GM21367 (cell line): ENCODE measurements around the gene SLC14A1.

ENCODE experiments used
- ATAC-seq: cut with Tn5 transposase; IDR thresholded peaks from one replicate; pipeline ENCODE4 v1.9.1; 2021; ENCODE audit not compliant: unreplicated experiment

SLC14A1 gene

DNA sequence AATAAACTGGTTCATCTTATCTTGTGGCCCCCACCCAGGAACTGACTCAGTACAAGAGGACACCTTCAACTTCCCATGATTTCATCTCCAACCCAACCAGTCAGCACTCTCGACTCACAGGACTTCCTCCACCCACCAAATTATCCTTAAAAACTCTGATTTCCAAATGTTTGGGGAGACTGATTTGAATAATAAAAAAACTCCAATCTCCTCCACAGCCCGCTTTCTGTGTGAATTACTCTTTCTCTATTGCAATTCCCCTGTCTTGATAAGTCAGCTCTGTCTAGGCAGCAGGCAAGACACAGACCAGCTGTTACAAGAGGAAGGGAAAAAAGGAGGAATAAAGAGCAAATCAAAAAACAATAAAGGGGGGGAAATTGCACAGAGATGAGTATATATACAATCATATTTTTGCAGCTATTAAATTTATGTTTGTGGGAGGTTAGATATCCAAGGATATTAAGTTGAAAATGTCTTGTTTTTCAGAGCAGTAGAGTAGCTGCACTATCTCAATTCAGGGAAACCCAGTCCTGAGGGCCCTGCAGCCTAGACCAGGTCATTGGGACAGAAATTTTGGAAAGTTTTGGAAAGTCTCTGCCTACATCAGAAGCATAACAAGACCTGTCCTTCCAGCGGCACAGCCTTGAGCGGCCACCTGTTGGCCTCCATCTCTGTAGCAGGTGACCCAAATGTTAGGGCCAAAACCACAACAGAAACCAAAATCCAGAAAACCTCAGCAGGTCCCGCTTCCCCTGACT is 68.7 kb downstream of the SLC14A1 start:
- no peak for ATAC-seq

DNA sequence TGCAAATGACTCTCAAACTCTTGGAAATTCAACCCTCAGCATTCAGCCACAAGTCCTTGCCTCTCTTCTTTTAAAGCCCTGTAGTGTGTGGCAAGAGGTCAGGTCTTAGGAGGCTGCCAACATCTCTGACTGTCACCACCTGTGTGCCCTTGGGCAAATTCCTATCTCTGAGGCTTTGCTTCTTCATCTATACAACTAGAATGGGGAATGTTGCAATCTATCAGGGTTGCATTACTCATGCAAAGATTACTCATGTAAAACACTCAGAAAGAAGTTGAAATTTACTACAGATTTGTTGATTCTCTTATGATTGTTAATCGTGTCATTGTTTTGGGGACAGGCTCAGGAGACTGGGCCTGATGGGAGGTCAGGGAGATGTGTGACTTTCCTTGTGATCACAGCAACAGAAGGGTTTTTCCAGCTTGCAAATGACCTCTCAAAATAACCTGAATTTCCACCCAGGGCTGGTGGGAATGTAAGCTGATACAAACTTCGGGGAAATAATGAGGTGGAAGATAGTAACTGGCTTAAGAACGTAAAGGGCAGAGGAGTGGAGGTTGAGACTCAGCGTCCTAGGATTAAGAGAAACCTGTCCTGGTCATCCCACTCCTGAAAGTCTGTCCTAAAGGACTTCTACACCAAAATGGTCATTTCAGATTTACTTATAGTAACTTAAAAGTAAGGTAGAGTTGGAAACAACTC is 69.4 kb downstream of the SLC14A1 start:
- ATAC-seq = no peak

DNA sequence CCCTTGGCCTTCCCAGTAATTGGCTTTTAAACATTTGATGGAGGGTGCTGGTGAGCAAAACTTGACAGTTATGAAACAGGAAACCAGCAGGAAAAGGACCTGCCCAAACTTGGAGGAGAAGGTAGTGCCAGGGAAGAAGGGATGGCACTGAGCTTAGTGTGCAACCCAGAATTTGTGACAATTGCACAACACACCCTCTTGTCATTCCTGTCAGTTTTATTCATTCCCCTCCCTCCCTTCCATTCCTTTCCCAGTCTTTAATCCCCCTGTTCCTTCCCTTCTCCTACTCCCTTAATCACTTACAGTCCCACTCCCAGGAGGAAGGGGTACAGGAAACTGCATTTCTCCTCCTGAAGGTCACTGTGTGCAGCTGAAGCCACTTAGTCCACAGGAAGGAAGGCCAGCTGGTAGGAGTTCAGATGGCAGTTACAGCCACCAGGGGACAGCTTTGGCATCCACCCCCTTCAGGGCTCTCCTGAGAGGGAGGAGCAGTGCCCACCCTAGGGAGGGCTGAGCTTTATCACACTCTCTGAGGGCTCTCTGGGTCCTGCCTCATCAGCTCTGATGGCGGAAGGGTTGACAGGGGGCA is 77.5 kb downstream of the SLC14A1 start:
- ATAC-seq = no peak
